Peyer's patch (tissue), 4 donors: ENCODE measurements around the gene FGD3. TPM values are rescaled to one million over a fixed set of nuclear protein-coding genes. Genes with fewer than 3 reads are reported as not detected.

Experiments used
- DNase-seq, 3 donors: peaks; one replicate each; pipeline ENCODE4 v3.0.0-alpha.2; 2017 to 2019
- H3K27ac ChIP-seq, 4 donors: fragments of 200-600 bp; sonication (generic); one replicate each; pipeline ENCODE4 v1.5.1; 2016 to 2019
- H3K27me3 ChIP-seq, 2 donors: fragments of 200-600 bp; sonication (generic); one replicate each; pipeline ENCODE4 v1.5.1; 2019
- H3K36me3 ChIP-seq, 3 donors: fragments of 200-600 bp; sonication (generic); one replicate each; pipeline ENCODE4 v1.5.1; 2016 to 2019
- H3K4me1 ChIP-seq, 4 donors: fragments of 200-600 bp; sonication (generic); one replicate each; pipeline ENCODE4 v1.5.1; 2016 to 2019
- H3K4me3 ChIP-seq, 4 donors: fragments of 200-600 bp; sonication (generic); 1 replicate in 3 of 4; 2 replicates in 1 of 4; pipeline ENCODE4 v1.5.1; 2016 to 2019; ENCODE audit warnings: mild to moderate bottlenecking in 1 of 4
- H3K9me3 ChIP-seq, 4 donors: fragments of 200-600 bp; sonication (generic); one replicate each; pipeline ENCODE4 v1.5.1; 2016 to 2019; ENCODE audit warnings: mild to moderate bottlenecking in 1 of 4
- POLR2A ChIP-seq, 2 donors: fragments of 450-650 bp; IDR thresholded peaks; one replicate each; pipeline ENCODE4 v1.5.1; 2017; ENCODE audit warnings: antibody characterized with exemption in 2 of 2, mild to moderate bottlenecking in 2 of 2, moderate library complexity in 2 of 2
- total RNA-seq, 4 donors: library from RNA; depleted of rRNA; stranded (reverse); fragments of >200 nt; gene quantifications; one replicate each; pipeline ENCODE4 v1.1.0, GENCODE V29; 2016
- TF ChIP-seq, protein P1 (sequence below), 6 experiments: fragments of 450-650 bp in 4 of 6; fragments of 200-600 bp in 2 of 6; sonication (generic) in 1 of 6; IDR thresholded peaks; one replicate each; pipeline ENCODE4 v1.5.1; 2017 to 2019; ENCODE audit warnings: antibody characterized with exemption in 6 of 6, mild to moderate bottlenecking in 3 of 6, moderate library complexity in 1 of 6

Gene FGD3
- total RNA-seq, 4 donors from 2014 or later: 4.6 to 48.7 (median 7.8) TPM

DNA sequence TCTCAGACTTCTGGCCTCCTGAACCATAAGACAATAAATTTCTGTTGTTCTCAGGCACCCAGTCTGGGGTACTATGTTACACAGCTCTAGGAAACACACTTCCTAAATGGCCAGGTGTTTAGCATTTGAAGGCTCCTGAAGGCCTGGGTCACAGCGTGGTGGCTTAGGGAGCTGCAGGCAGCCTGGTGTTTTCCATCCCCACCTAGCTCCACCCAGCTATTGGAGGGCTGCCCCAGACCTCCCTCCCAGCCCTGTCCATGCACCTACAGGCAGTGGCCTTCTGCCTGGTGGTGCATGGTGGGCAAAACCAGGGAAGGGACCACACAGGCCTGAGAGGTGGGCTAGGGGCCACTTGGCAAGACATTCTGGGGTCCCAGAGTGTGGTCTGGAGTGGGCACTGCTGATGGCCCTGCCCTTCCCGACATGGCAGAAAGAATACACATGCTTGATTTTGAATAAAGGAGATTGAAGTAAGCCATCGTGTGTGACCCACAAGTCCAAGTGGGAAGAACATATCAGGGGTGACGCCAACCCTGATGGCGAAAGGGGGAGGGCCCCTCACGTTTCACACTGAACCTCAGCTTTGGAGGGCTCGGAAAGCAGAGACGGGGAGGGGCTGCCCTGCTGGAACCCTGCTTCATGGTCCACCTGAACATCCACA, 109.8 kb downstream of the FGD3 start:
- no peaks in the 10 kb centered on the region for H3K27me3 ChIP-seq
- peaks cover 0 to 35% (median 33%) of the 10 kb centered on the region in 4 donors for H3K4me1 ChIP-seq
- DNase-seq: no peak
- no peak for TF ChIP-seq POLR2A (IDR thresholded peaks at IDR 0.05)
- TF ChIP-seq, protein P1, sequence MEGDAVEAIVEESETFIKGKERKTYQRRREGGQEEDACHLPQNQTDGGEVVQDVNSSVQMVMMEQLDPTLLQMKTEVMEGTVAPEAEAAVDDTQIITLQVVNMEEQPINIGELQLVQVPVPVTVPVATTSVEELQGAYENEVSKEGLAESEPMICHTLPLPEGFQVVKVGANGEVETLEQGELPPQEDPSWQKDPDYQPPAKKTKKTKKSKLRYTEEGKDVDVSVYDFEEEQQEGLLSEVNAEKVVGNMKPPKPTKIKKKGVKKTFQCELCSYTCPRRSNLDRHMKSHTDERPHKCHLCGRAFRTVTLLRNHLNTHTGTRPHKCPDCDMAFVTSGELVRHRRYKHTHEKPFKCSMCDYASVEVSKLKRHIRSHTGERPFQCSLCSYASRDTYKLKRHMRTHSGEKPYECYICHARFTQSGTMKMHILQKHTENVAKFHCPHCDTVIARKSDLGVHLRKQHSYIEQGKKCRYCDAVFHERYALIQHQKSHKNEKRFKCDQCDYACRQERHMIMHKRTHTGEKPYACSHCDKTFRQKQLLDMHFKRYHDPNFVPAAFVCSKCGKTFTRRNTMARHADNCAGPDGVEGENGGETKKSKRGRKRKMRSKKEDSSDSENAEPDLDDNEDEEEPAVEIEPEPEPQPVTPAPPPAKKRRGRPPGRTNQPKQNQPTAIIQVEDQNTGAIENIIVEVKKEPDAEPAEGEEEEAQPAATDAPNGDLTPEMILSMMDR (IDR thresholded peaks at IDR 0.05): no peak
- H3K27ac ChIP-seq: peak overlapping the region in 2 of 4 donors; percentile 95 to 97
- H3K9me3 ChIP-seq: no peaks in the 10 kb centered on the region
- H3K36me3 ChIP-seq: no peaks in the 10 kb centered on the region
- no peak overlapping the region for H3K4me3 ChIP-seq

DNA sequence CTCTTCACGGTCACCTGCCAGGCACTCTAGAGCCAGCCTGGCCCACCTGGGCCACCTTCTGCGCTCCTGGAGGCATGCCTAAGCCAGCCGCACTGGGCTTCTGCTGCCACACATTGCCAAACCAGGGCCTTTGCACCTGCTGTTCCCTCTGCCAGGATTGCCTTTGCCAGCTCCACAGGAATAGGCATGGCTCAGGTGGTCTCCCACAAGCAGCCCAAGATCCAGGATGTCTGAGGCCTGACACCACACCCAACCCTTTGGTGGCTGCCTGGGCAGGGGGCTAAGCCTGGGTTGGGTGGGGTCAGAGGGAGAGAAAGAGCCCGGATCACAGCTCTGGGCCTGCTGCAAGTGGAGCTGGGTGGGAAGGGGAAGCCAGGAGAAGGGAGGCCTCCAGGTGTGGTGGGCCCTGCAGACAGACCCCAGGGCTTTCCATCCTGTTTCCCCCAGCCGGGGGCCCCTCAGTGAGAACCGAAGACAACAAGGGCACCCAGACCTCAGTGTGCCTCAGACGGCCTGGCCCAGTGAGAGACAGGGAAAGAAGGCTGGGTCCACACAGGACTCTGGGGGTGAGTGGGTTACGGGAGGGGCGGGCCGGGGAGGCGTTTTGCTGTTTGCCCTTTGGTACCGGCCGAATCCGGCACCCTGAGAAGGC, 110.5 kb downstream of the FGD3 start:
- peaks cover 0 to 42% (median 38%) of the 10 kb centered on the region in 4 donors for H3K4me1 ChIP-seq
- no peaks in the 10 kb centered on the region for H3K36me3 ChIP-seq
- H3K9me3 ChIP-seq: no peaks in the 10 kb centered on the region
- H3K4me3 ChIP-seq: peak overlapping the region in 2 of 4 donors; percentile 67 to 71
- peak overlapping the region; percentile 80 to 97 (median 88) for H3K27ac ChIP-seq
- peak in 1 of 3 donors; percentile 47 for DNase-seq
- H3K27me3 ChIP-seq: no peaks in the 10 kb centered on the region
- no peak for TF ChIP-seq POLR2A (IDR thresholded peaks at IDR 0.05)
- TF ChIP-seq, protein P1 (IDR thresholded peaks at IDR 0.05): no peak

DNA sequence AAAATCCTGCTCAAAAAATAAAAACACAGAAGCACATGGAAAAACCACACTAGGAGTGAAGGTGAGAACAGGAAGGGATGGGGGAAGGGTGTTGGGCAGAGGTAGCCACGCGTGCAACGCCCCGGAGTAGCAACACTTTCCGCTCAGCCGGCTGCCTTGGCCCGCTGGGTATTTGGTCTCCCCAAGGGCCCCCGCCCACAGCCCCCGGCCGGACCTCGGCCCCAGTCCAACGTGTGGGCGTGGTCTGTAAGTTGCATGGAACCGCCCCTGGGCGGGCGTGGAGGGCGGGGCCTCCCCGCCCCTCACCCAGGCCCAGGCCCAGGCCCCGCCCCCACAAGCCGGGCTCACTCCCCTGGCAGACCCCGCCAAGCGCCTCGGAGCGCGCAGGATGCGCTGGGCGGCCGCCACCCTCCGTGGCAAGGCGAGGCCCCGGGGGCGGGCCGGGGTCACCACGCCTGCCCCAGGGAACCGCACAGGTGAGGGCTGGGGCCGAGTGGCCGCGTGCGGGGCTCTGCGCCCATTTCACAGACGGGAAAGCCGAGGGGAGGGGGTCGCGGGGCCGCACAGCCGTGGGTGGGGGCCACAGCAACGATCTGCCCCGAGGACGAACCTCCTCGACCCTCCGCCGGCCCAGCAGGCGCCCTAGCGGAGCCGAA, 111.2 kb downstream of the FGD3 start, which contains the start of gene SUSD3:
Gene SUSD3, plus strand, starts transcription at position 347 of the 656 bp plus-strand sequence. Its CDS starts 42 bp downstream, at position 389.
- TF ChIP-seq, protein P1 (IDR thresholded peaks at IDR 0.05): no peak
- TF ChIP-seq POLR2A (IDR thresholded peaks at IDR 0.05): no peak
- no peaks in the 10 kb centered on the region for H3K27me3 ChIP-seq
- peak within 1 kb of the TSS; percentile 62 to 71 (median 64) for H3K4me3 ChIP-seq

DNA sequence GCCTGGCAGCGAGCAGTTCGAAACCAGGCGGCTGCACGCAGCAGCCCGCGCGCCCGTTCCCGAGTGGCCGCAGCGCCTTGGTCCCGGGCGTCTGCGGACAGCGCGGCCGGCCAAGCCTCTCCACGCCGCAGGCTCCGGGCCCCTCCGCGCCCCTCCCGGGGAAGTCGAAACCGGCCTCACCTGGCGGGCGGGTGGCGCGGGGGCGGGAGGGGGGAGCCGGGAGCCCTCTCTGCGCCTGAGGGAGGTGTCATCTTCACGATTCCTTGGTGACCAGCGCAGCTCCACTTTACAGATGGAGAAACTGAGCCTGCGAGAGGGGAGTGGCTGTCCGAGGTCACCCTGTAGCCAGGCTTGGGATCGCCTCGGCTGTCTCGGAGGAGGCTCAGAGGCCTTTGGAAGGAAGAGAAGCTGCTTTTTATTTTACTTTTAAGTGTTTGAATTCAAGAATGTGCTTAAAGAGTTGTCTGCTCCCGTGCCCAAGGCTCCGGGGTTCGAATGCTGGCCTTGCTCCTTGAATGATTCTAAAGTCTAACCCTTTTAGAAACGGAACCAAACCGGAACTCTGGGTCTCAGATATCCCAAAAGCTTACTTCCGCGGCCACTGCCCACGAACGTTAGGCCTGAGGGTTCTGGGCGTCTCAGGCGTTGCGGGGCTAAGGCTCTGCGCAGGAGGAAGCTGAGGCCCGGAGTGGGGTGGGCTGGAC, 111.8 kb downstream of the FGD3 start:
- no peaks in the 10 kb centered on the region for H3K27me3 ChIP-seq
- H3K9me3 ChIP-seq: no peaks in the 10 kb centered on the region
- no peaks in the 10 kb centered on the region for H3K36me3 ChIP-seq
- peak in 2 of 3 donors; percentile 59 to 71 for DNase-seq
- H3K27ac ChIP-seq: peak overlapping the region; percentile 80 to 97 (median 88)
- peak overlapping the region; percentile 62 to 71 (median 64) for H3K4me3 ChIP-seq
- H3K4me1 ChIP-seq: peaks cover 0 to 54% (median 48%) of the 10 kb centered on the region in 4 donors
- TF ChIP-seq, protein P1 (IDR thresholded peaks at IDR 0.05): no peak
- TF ChIP-seq POLR2A (IDR thresholded peaks at IDR 0.05): no peak

More for the DNA sequence above, 111.2 kb downstream of the FGD3 start, which contains the start of gene SUSD3:
- peak; percentile 71 to 92 (median 92) for DNase-seq
- Histone ChIP-seq H3K36me3 (no peaks in the 10 kb centered on the region), H3K27ac (peak within 1 kb of the TSS; percentile 80 to 97 (median 88)), H3K9me3 (no peaks in the 10 kb centered on the region), H3K4me1 (peaks cover 0 to 49% (median 45%) of the 10 kb centered on the region in 4 donors)
